Measurements from ENCODE around the gene SOX5.

The SOX5 gene

GRCh38 chr12:23684121-23684520, 265.3 kb downstream of the SOX5 start:
- Mint-ChIP-seq H3K4me3 (no peak overlapping the region), H3K9me3 (ENCODE audit: low read depth) (peaks cover 3% of the 10 kb centered on the region), H3K4me1 (ENCODE audit: low read depth) (no peaks in the 10 kb centered on the region), H3K27ac (no peak overlapping the region), H3K27me3 (no peaks in the 10 kb centered on the region), H3K36me3 (no peaks in the 10 kb centered on the region)

GRCh38 chr12:23681237-23681636, 268.2 kb downstream of the SOX5 start:
- peaks cover 3% of the 10 kb centered on the region for H3K9me3 Mint-ChIP-seq (ENCODE audit: low read depth)
- no peak overlapping the region for H3K27ac Mint-ChIP-seq
- no peaks in the 10 kb centered on the region for H3K36me3 Mint-ChIP-seq
- H3K4me1 Mint-ChIP-seq (ENCODE audit: low read depth): no peaks in the 10 kb centered on the region
- no peak overlapping the region for H3K4me3 Mint-ChIP-seq
- no peaks in the 10 kb centered on the region for H3K27me3 Mint-ChIP-seq

- Mint-ChIP-seq H3K4me3 (no peak overlapping the region), H3K27me3 (no peaks in the 10 kb centered on the region), H3K9me3 (ENCODE audit: low read depth) (peaks cover 5% of the 10 kb centered on the region), H3K27ac (no peak overlapping the region), H3K4me1 (ENCODE audit: low read depth) (no peaks in the 10 kb centered on the region), H3K36me3 (no peaks in the 10 kb centered on the region)
Measured at GRCh38 chr12:23674064-23674463, 275.4 kb downstream of the SOX5 start.

- H3K27ac Mint-ChIP-seq: no peak overlapping the region
- H3K4me1 Mint-ChIP-seq (ENCODE audit: low read depth): no peaks in the 10 kb centered on the region
- H3K36me3 Mint-ChIP-seq: no peaks in the 10 kb centered on the region
- no peak overlapping the region for H3K4me3 Mint-ChIP-seq
- H3K9me3 Mint-ChIP-seq (ENCODE audit: low read depth): peaks cover 5% of the 10 kb centered on the region
- no peaks in the 10 kb centered on the region for H3K27me3 Mint-ChIP-seq
Measured at GRCh38 chr12:23671881-23672280, 277.6 kb downstream of the SOX5 start.

GRCh38 chr12:23670684-23671083, 278.8 kb downstream of the SOX5 start:
- H3K4me3 Mint-ChIP-seq: no peak overlapping the region
- H3K36me3 Mint-ChIP-seq: no peaks in the 10 kb centered on the region
- H3K9me3 Mint-ChIP-seq (ENCODE audit: low read depth): peaks cover 1% of the 10 kb centered on the region
- no peaks in the 10 kb centered on the region for H3K27me3 Mint-ChIP-seq
- no peaks in the 10 kb centered on the region for H3K4me1 Mint-ChIP-seq (ENCODE audit: low read depth)
- H3K27ac Mint-ChIP-seq: no peak overlapping the region

GRCh38 chr12:23669691-23670090, 279.8 kb downstream of the SOX5 start:
- H3K4me1 Mint-ChIP-seq (ENCODE audit: low read depth): no peaks in the 10 kb centered on the region
- no peak overlapping the region for H3K27ac Mint-ChIP-seq
- H3K27me3 Mint-ChIP-seq: no peaks in the 10 kb centered on the region
- H3K4me3 Mint-ChIP-seq: no peak overlapping the region
- H3K9me3 Mint-ChIP-seq (ENCODE audit: low read depth): no peaks in the 10 kb centered on the region
- no peaks in the 10 kb centered on the region for H3K36me3 Mint-ChIP-seq

- Mint-ChIP-seq H3K27me3 (no peaks in the 10 kb centered on the region), H3K4me3 (no peak overlapping the region), H3K9me3 (ENCODE audit: low read depth) (no peaks in the 10 kb centered on the region), H3K36me3 (no peaks in the 10 kb centered on the region), H3K4me1 (ENCODE audit: low read depth) (no peaks in the 10 kb centered on the region), H3K27ac (no peak overlapping the region)
Measured at GRCh38 chr12:23666866-23667265, 282.6 kb downstream of the SOX5 start.

- H3K27me3 Mint-ChIP-seq: no peaks in the 10 kb centered on the region
- no peaks in the 10 kb centered on the region for H3K9me3 Mint-ChIP-seq (ENCODE audit: low read depth)
- no peaks in the 10 kb centered on the region for H3K36me3 Mint-ChIP-seq
- no peak overlapping the region for H3K4me3 Mint-ChIP-seq
- no peak overlapping the region for H3K27ac Mint-ChIP-seq
- no peaks in the 10 kb centered on the region for H3K4me1 Mint-ChIP-seq (ENCODE audit: low read depth)
Measured at GRCh38 chr12:23662966-23663365, 286.5 kb downstream of the SOX5 start.

GRCh38 chr12:23659131-23659530, 290.3 kb downstream of the SOX5 start:
- Mint-ChIP-seq H3K27ac (no peak overlapping the region), H3K9me3 (ENCODE audit: low read depth) (peaks cover 3% of the 10 kb centered on the region), H3K27me3 (no peaks in the 10 kb centered on the region), H3K4me3 (no peak overlapping the region), H3K36me3 (no peaks in the 10 kb centered on the region), H3K4me1 (ENCODE audit: low read depth) (no peaks in the 10 kb centered on the region)

- no peak overlapping the region for H3K4me3 Mint-ChIP-seq
- H3K27me3 Mint-ChIP-seq: no peaks in the 10 kb centered on the region
- H3K27ac Mint-ChIP-seq: no peak overlapping the region
- peaks cover 3% of the 10 kb centered on the region for H3K9me3 Mint-ChIP-seq (ENCODE audit: low read depth)
- no peaks in the 10 kb centered on the region for H3K4me1 Mint-ChIP-seq (ENCODE audit: low read depth)
- no peaks in the 10 kb centered on the region for H3K36me3 Mint-ChIP-seq
Measured at GRCh38 chr12:23657598-23657997, 291.9 kb downstream of the SOX5 start.

- Mint-ChIP-seq H3K4me1 (ENCODE audit: low read depth) (no peaks in the 10 kb centered on the region), H3K9me3 (ENCODE audit: low read depth) (peaks cover 3% of the 10 kb centered on the region), H3K27ac (no peak overlapping the region), H3K36me3 (no peaks in the 10 kb centered on the region), H3K27me3 (no peaks in the 10 kb centered on the region), H3K4me3 (no peak overlapping the region)
Measured at GRCh38 chr12:23655884-23656283, 293.6 kb downstream of the SOX5 start.

GRCh38 chr12:23655112-23655511, 294.4 kb downstream of the SOX5 start:
- Mint-ChIP-seq H3K4me1 (ENCODE audit: low read depth) (no peaks in the 10 kb centered on the region), H3K27ac (no peak overlapping the region), H3K9me3 (ENCODE audit: low read depth) (peaks cover 3% of the 10 kb centered on the region), H3K4me3 (no peak overlapping the region), H3K27me3 (no peaks in the 10 kb centered on the region), H3K36me3 (no peaks in the 10 kb centered on the region)

GRCh38 chr12:23648546-23648945, 300.9 kb downstream of the SOX5 start:
- Mint-ChIP-seq H3K27ac (no peak overlapping the region), H3K4me1 (ENCODE audit: low read depth) (no peaks in the 10 kb centered on the region), H3K4me3 (no peak overlapping the region)

GRCh38 chr12:23640754-23641153, 308.7 kb downstream of the SOX5 start:
- H3K27me3 Mint-ChIP-seq: no peaks in the 10 kb centered on the region
- H3K9me3 Mint-ChIP-seq (ENCODE audit: low read depth): peaks cover 2% of the 10 kb centered on the region
- no peaks in the 10 kb centered on the region for H3K4me1 Mint-ChIP-seq (ENCODE audit: low read depth)
- H3K27ac Mint-ChIP-seq: no peak overlapping the region
- H3K4me3 Mint-ChIP-seq: no peak overlapping the region
- no peaks in the 10 kb centered on the region for H3K36me3 Mint-ChIP-seq

More at GRCh38 chr12:23648546-23648945, 300.9 kb downstream of the SOX5 start:
- Mint-ChIP-seq H3K36me3 (no peaks in the 10 kb centered on the region), H3K27me3 (no peaks in the 10 kb centered on the region), H3K9me3 (ENCODE audit: low read depth) (peaks cover 5% of the 10 kb centered on the region)

- peaks cover 4% of the 10 kb centered on the region for H3K9me3 Mint-ChIP-seq (ENCODE audit: low read depth)
- no peak overlapping the region for H3K27ac Mint-ChIP-seq
Measured at GRCh38 chr12:23634344-23634743, 315.1 kb downstream of the SOX5 start.

GRCh38 chr12:23631786-23632377, 317.6 kb downstream of the SOX5 start:
- Mint-ChIP-seq H3K36me3 (no peaks in the 10 kb centered on the region), H3K27ac (no peak overlapping the region), H3K27me3 (no peaks in the 10 kb centered on the region), H3K9me3 (ENCODE audit: low read depth) (peaks cover 4% of the 10 kb centered on the region), H3K4me3 (no peak overlapping the region), H3K4me1 (ENCODE audit: low read depth) (no peaks in the 10 kb centered on the region)

More at GRCh38 chr12:23634344-23634743, 315.1 kb downstream of the SOX5 start:
- H3K4me1 Mint-ChIP-seq (ENCODE audit: low read depth): no peaks in the 10 kb centered on the region
- H3K36me3 Mint-ChIP-seq: no peaks in the 10 kb centered on the region
- no peaks in the 10 kb centered on the region for H3K27me3 Mint-ChIP-seq
- H3K4me3 Mint-ChIP-seq: no peak overlapping the region

Measured in activated naive CD8-positive, alpha-beta T cell (primary cell).